Parathyroid adenoma (tissue), 2 donors: ENCODE measurements around the gene GNPNAT1.

Source experiments
- H2AFZ ChIP-seq: fragments of 300-600 bp; sonication (generic); one replicate; pipeline ENCODE4 v1.7.0; 2017; ENCODE audit warnings: antibody characterized with exemption, mild to moderate bottlenecking
- H3K27ac ChIP-seq: fragments of 300-600 bp; sonication (generic); one replicate; pipeline ENCODE4 v1.7.0; 2017
- H3K27me3 ChIP-seq: fragments of 300-600 bp; sonication (generic); one replicate; pipeline ENCODE4 v1.7.0; 2017; ENCODE audit warnings: low read length; ENCODE audit not compliant: control insufficient read depth, insufficient read depth
- H3K36me3 ChIP-seq: fragments of 300-600 bp; sonication (generic); one replicate; pipeline ENCODE4 v1.7.0; 2017; ENCODE audit warnings: low read length; ENCODE audit not compliant: control insufficient read depth, insufficient read depth
- H3K4me1 ChIP-seq: fragments of 300-600 bp; sonication (generic); one replicate; pipeline ENCODE4 v1.7.0; 2017; ENCODE audit warnings: control low read depth
- H3K4me2 ChIP-seq: fragments of 300-600 bp; sonication (generic); one replicate; pipeline ENCODE4 v1.7.0; 2017; ENCODE audit warnings: low read length
- H3K4me3 ChIP-seq: fragments of 300-600 bp; sonication (generic); one replicate; pipeline ENCODE4 v1.7.0; 2017; ENCODE audit warnings: low read depth, low read length
- H3K79me2 ChIP-seq: fragments of 300-600 bp; sonication (generic); one replicate; pipeline ENCODE4 v1.7.0; 2017; ENCODE audit warnings: control low read depth
- H3K9ac ChIP-seq: fragments of 300-600 bp; sonication (generic); one replicate; pipeline ENCODE4 v1.7.0; 2017; ENCODE audit warnings: mild to moderate bottlenecking
- H3K9me3 ChIP-seq: fragments of 300-600 bp; sonication (generic); one replicate; pipeline ENCODE4 v1.7.0; 2017; ENCODE audit warnings: low read length; ENCODE audit not compliant: control insufficient read depth
- CTCF ChIP-seq: fragments of 300-600 bp; sonication (generic); IDR thresholded peaks from one replicate; pipeline ENCODE4 v1.7.0; 2017; ENCODE audit warnings: antibody characterized with exemption, mild to moderate bottlenecking
- donor health status: primary hyperparathyroidism.

Gene GNPNAT1

GRCh38 chr14:52755607-52756316, 35.6 kb downstream of the GNPNAT1 start:
- Histone ChIP-seq H3K4me1 (no peaks in the 10 kb centered on the region), H3K9ac (no peak overlapping the region), H3K79me2 (no peaks in the 10 kb centered on the region), H3K4me3 (no peak overlapping the region), H3K27ac (no peak overlapping the region), H3K27me3 (no peaks in the 10 kb centered on the region), H2AFZ (no peak overlapping the region), H3K4me2 (no peak overlapping the region), H3K36me3 (no peaks in the 10 kb centered on the region), H3K9me3 (no peaks in the 10 kb centered on the region)
- TF ChIP-seq CTCF = no peak

GRCh38 chr14:52748647-52749292, 42.6 kb downstream of the GNPNAT1 start:
- H3K4me1 ChIP-seq = no peaks in the 10 kb centered on the region
- no peak for TF ChIP-seq CTCF
- H3K27ac ChIP-seq = no peak overlapping the region
- H3K9ac ChIP-seq = no peak overlapping the region
- H3K36me3 ChIP-seq = no peaks in the 10 kb centered on the region
- H3K27me3 ChIP-seq = no peaks in the 10 kb centered on the region
- no peak overlapping the region for H3K4me2 ChIP-seq
- no peaks in the 10 kb centered on the region for H3K9me3 ChIP-seq
- H3K79me2 ChIP-seq = no peaks in the 10 kb centered on the region
- H3K4me3 ChIP-seq = no peak overlapping the region
- no peak overlapping the region for H2AFZ ChIP-seq

- Histone ChIP-seq H2AFZ (no peak overlapping the region), H3K27ac (no peak overlapping the region), H3K9me3 (no peaks in the 10 kb centered on the region), H3K36me3 (no peaks in the 10 kb centered on the region), H3K79me2 (peaks cover 11% of the 10 kb centered on the region), H3K4me2 (no peak overlapping the region), H3K9ac (no peak overlapping the region), H3K27me3 (no peaks in the 10 kb centered on the region), H3K4me3 (no peak overlapping the region), H3K4me1 (no peaks in the 10 kb centered on the region)
- no peak for TF ChIP-seq CTCF
Observed at GRCh38 chr14:52741865-52742264, 49.5 kb downstream of the GNPNAT1 start.

- no peak overlapping the region for H3K4me3 ChIP-seq
Observed at GRCh38 chr14:52740751-52741150, 50.7 kb downstream of the GNPNAT1 start.

More at GRCh38 chr14:52740751-52741150, 50.7 kb downstream of the GNPNAT1 start:
- H3K27ac ChIP-seq = no peak overlapping the region
- no peak overlapping the region for H3K4me2 ChIP-seq
- H3K79me2 ChIP-seq = peaks cover 11% of the 10 kb centered on the region
- H2AFZ ChIP-seq = no peak overlapping the region
- H3K36me3 ChIP-seq = no peaks in the 10 kb centered on the region
- no peak overlapping the region for H3K9ac ChIP-seq
- H3K9me3 ChIP-seq = no peaks in the 10 kb centered on the region
- no peaks in the 10 kb centered on the region for H3K27me3 ChIP-seq
- no peak for TF ChIP-seq CTCF
- H3K4me1 ChIP-seq = no peaks in the 10 kb centered on the region
